SH-SY5Y (cell line): Measurements from ENCODE around the gene MYO1A.

Source experiments
- GATA2 ChIP-seq: IDR thresholded peaks from 2 replicates; pipeline ENCODE4 v1.6.1; 2011; ENCODE audit warnings: mild to moderate bottlenecking, low read depth, low read length
- GATA3 ChIP-seq: IDR thresholded peaks from 2 replicates; pipeline ENCODE4 v1.6.1; 2011; ENCODE audit warnings: low read depth, mild to moderate bottlenecking, low read length, moderate library complexity

- TF ChIP-seq GATA2 (no peak), GATA3 (no peak)
These were observed 48.6 kb upstream of the MYO1A start for GRCh38 chr12:57098546-57098945.
